Spleen (tissue), 7 donors: ENCODE measurements around the gene HAPLN2.
A peak's percentile ranks its signal among the peaks of the same experiment; 100 is the strongest.

Experiments
- CTCF ChIP-seq, 11 experiments: fragments of 200-600 bp in 7 of 11; fragments of 450-650 bp in 4 of 11; sonication (generic) in 4 of 11; IDR thresholded peaks in 8 of 11; conservative IDR thresholded peaks in 3 of 11; 1 replicate in 7 of 11; 2 replicates in 4 of 11; pipeline versions ENCODE4 v1.4.0 to v1.8.0; 2016 to 2021; ENCODE audit warnings: antibody characterized with exemption in 11 of 11, inconsistent platforms in 4 of 11, mild to moderate bottlenecking in 1 of 11
- POLR2A ChIP-seq, 3 donors: fragments of 450-650 bp; IDR thresholded peaks; one replicate each; pipeline ENCODE4 v1.5.1; 2017; ENCODE audit warnings: antibody characterized with exemption in 3 of 3, mild to moderate bottlenecking in 1 of 3
- POLR2AphosphoS5 ChIP-seq, 3 donors: sonication (generic); formaldehyde crosslinking; IDR thresholded peaks; one replicate each; pipeline ENCODE4 v1.5.1; 2017; ENCODE audit warnings: antibody characterized with exemption in 3 of 3
- donor health status: DM: no; HTN: no; CAD: no; lungs with moderate emphysema.
- donor health status: DM: no; HTN: no; CAD: no.
- donor health status: DM: no; HTN: no; CAD: no.

DNA sequence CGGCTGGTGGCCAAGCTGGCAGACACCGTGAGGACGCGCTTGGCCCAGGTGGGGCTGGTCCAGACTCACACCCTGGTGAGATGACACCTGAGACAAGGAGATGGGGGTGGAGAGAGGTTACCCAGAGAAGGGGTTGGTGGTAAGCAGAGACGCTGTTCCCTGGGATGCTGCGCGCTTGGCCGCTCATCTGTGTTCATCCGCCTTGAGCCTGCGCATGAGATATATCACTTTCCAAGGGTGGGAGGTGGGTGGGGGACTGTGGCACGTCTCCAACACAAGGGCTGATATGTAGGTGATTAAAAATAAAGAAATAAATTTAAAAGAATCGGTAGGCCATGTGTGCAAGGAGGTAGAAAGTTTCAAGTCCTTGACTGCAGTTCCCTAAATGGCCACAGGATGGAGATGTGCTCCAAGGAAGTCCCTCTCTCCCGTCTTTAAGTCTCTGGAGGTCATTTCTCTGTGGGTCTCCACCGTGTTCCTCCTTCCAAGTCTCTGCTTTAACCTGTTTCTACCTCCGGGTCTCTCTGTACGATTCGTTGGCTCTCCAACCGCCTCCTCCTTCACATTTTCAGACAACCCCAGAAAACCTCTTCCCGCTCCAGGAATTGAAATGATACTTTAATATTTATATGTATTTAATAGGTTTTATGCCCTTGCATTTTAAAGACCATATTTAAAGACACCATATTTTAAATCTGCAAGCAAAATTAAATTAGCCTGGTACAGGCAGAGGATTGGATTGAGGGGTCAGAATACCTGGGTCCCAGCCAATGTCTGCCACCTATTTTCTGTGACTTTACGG is 35.2 kb upstream of the HAPLN2 start:
- TF ChIP-seq CTCF (IDR thresholded peaks at IDR 0.05 in 8 of 11, conservative IDR thresholded peaks at IDR 0.05 in 3 of 11) (peak; percentile 77 to 95 (median 93)), POLR2AphosphoS5 (IDR thresholded peaks at IDR 0.05) (no peak), POLR2A (IDR thresholded peaks at IDR 0.05) (no peak)
